Neural crest cell (in vitro differentiated cells): ENCODE data around the gene GAD2. TPM values are rescaled to one million over a fixed set of nuclear protein-coding genes. Genes with fewer than 3 reads are reported as not detected.

Experiments
- DNase-seq: peaks from one replicate; pipeline ENCODE4 v3.0.0; 2021; ENCODE audit warnings: low read depth, mixed read lengths, low spot score
- H3K27ac Mint-ChIP-seq: one replicate; pipeline ENCODE4 v1.8.0; 2021; ENCODE audit warnings: mild to moderate bottlenecking, mixed read lengths; ENCODE audit not compliant: unreplicated experiment
- H3K27me3 Mint-ChIP-seq: 2 replicates; pipeline ENCODE4 v1.8.0; 2021; ENCODE audit warnings: low read depth, mild to moderate bottlenecking, mixed read lengths
- H3K36me3 Mint-ChIP-seq: 2 replicates; pipeline ENCODE4 v1.8.0; 2021; ENCODE audit warnings: low read depth, mild to moderate bottlenecking, mixed read lengths
- H3K4me1 Mint-ChIP-seq: 2 replicates; pipeline ENCODE4 v1.8.0; 2021; ENCODE audit warnings: mixed read lengths
- H3K4me3 Mint-ChIP-seq: one replicate; pipeline ENCODE4 v1.8.0; 2021; ENCODE audit warnings: mild to moderate bottlenecking, mixed read lengths
- H3K9me3 Mint-ChIP-seq: 2 replicates; pipeline ENCODE4 v1.8.0; 2021; ENCODE audit warnings: mixed read lengths
- long read RNA-seq: library from polyadenylated mRNA; unstranded; transcript quantifications from one replicate; pipeline ENCODE4 v2.0.0, GENCODE V29; 2020
- total RNA-seq: library from RNA; stranded (reverse); gene quantifications from 2 replicates; pipeline ENCODE4 v1.2.1, GENCODE V29; 2021
- TF ChIP-seq, protein P1 (sequence below): fragments of 200-600 bp; sonication (generic); conservative IDR thresholded peaks from 2 replicates; pipeline ENCODE4 v1.5.0; 2021; ENCODE audit warnings: antibody characterized with exemption, mild to moderate bottlenecking

The GAD2 gene
- 0.14 TPM in 1 of 2 replicates, not detected in the other for total RNA-seq
- long read RNA-seq, result 0 reads

DNA sequence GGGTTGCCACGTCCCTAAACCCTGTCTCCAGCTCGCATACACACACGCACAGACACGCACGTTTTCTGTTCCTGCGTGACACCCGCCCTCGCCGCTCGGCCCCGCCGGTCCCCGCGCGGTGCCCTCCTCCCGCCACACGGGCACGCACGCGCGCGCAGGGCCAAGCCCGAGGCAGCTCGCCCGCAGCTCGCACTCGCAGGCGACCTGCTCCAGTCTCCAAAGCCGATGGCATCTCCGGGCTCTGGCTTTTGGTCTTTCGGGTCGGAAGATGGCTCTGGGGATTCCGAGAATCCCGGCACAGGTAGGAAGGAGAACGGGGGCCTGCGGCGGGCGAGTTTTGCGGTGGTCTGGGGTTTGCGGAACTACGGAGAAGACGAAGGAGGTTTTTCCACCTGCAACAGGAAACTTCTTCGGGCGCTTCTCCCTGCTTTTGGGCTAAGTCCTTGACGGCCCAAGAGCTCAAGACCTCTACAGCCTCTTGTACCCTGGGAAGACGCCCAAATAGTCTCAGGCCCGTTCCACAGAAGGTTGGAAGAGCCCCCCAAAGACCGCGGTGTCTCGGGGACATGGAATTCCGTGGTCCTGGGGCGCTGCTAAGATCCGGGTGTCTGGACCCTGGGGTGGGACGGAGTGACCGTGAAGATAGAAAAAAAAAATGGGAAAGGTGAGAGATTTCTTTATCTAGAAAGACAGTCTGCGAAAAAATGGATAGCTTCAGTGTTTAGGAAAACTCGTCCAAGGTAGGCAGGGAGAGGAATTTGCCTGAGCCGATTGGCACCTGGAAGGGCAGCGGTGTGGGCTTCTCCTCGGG, at the start of gene GAD2:
Gene GAD2, plus strand, starts transcription at position 190 of the 811 bp plus-strand sequence. Its CDS starts 36 bp downstream, at position 226.
- H3K27ac Mint-ChIP-seq, result no peak within 1 kb of the TSS
- DNase-seq, result no peak
- H3K27me3 Mint-ChIP-seq, result peaks cover 39% of the 10 kb centered on the region
- TF ChIP-seq, protein P1, sequence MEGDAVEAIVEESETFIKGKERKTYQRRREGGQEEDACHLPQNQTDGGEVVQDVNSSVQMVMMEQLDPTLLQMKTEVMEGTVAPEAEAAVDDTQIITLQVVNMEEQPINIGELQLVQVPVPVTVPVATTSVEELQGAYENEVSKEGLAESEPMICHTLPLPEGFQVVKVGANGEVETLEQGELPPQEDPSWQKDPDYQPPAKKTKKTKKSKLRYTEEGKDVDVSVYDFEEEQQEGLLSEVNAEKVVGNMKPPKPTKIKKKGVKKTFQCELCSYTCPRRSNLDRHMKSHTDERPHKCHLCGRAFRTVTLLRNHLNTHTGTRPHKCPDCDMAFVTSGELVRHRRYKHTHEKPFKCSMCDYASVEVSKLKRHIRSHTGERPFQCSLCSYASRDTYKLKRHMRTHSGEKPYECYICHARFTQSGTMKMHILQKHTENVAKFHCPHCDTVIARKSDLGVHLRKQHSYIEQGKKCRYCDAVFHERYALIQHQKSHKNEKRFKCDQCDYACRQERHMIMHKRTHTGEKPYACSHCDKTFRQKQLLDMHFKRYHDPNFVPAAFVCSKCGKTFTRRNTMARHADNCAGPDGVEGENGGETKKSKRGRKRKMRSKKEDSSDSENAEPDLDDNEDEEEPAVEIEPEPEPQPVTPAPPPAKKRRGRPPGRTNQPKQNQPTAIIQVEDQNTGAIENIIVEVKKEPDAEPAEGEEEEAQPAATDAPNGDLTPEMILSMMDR, result no peak
- H3K9me3 Mint-ChIP-seq, result no peaks in the 10 kb centered on the region
- no peaks in the 10 kb centered on the region for H3K36me3 Mint-ChIP-seq
- H3K4me1 Mint-ChIP-seq, result peaks cover 37% of the 10 kb centered on the region
- peak within 1 kb of the TSS; percentile 72 for H3K4me3 Mint-ChIP-seq

DNA sequence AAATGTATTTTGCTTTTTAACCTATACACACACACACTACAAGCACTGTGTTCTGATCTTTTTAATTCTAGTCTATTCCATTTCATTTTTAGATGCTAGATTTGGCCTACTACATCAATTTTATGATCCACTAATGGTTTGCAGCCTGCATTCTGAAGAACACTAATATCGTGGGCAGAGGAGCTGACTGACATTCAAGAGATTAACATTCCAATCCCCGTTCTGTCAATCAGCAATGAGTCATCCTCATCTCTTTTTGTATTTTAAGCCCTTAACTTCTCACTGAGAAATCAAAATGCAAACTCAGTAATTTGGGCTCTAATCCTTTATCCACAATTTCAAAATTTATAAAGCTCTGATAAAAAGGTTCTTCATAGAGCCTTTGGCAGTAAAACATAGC, 47.1 kb upstream of the GAD2 start:
- Mint-ChIP-seq H3K4me3 (no peak overlapping the region), H3K27me3 (no peaks in the 10 kb centered on the region), H3K4me1 (no peaks in the 10 kb centered on the region), H3K27ac (no peak overlapping the region), H3K9me3 (no peaks in the 10 kb centered on the region), H3K36me3 (no peaks in the 10 kb centered on the region)
- DNase-seq, result no peak
- TF ChIP-seq, protein P1, result no peak

DNA sequence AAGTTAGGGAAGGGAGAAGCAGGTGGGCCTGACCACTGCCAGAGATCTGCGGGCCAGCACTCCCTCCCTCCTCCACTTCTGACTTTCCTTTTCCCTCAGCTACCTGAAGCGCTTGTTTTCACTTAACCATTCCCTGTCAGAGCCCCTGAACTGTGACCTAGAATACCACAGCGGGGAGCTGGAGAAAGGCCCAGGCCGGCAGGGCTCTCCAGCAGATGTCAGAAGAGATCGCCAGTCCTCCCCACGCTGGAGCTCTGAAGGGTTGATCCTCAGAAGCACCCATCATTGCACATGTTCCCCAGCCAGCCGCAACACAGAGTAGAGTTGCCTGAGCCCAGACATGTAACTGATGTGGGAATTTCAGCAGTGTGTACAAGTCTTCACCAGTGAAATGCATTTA, 44.4 kb upstream of the GAD2 start:
- H3K27ac Mint-ChIP-seq, result no peak overlapping the region
- H3K27me3 Mint-ChIP-seq, result no peaks in the 10 kb centered on the region
- TF ChIP-seq, protein P1, result no peak
- H3K36me3 Mint-ChIP-seq, result no peaks in the 10 kb centered on the region
- H3K4me3 Mint-ChIP-seq, result no peak overlapping the region
- no peaks in the 10 kb centered on the region for H3K4me1 Mint-ChIP-seq
- DNase-seq, result no peak
- no peaks in the 10 kb centered on the region for H3K9me3 Mint-ChIP-seq

DNA sequence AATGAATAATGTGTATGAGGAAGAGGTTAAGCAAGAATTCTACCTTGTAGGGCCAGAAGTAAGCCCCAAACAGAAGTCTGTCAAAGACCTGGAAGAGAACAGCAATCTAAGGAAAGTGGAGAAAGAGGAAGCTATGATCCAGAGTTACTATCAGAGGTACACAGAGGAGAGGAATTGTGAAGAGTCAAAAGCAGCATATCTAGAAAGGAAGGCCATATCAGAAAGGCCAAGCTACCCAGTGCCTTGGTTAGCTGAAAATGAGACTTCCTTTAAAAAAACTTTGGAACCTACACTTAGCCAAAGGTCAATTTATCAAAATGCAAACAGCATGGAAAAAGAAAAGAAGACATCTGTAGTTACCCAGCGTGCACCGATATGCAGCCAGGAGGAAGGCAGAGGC, 42.7 kb upstream of the GAD2 start:
- Mint-ChIP-seq H3K4me1 (no peaks in the 10 kb centered on the region), H3K36me3 (no peaks in the 10 kb centered on the region)

DNA sequence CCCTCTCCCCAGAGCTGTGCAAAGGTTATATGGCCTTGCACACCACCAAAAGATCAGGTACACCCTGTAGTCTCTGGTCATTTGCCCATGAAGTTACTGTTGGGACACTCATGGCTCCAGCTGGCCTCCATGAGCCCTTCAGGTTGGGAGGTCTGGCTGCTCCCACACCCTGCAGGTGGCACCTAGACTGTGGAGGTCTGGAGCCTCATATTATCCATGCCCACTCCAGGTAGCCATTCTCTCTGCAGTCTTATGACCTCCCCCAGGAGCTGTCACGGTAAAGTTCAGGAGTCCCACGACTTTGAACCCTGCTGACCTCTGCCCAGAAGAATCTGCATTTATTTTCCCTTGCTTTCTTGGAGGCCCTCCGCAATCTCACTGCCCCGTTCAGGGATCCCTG, 39.2 kb upstream of the GAD2 start:
- no peak for DNase-seq
- Mint-ChIP-seq H3K9me3 (no peaks in the 10 kb centered on the region), H3K4me1 (no peaks in the 10 kb centered on the region), H3K27me3 (no peaks in the 10 kb centered on the region), H3K27ac (no peak overlapping the region), H3K4me3 (no peak overlapping the region), H3K36me3 (no peaks in the 10 kb centered on the region)
- TF ChIP-seq, protein P1, result no peak

More for the DNA sequence above, 42.7 kb upstream of the GAD2 start:
- no peaks in the 10 kb centered on the region for H3K9me3 Mint-ChIP-seq
- H3K27me3 Mint-ChIP-seq, result no peaks in the 10 kb centered on the region
- no peak for DNase-seq
- H3K27ac Mint-ChIP-seq, result no peak overlapping the region
- TF ChIP-seq, protein P1, result no peak
- no peak overlapping the region for H3K4me3 Mint-ChIP-seq
